Liver (tissue), 3 donors: ENCODE measurements around the gene MDH1B.

ENCODE experiments used
- HNF4G ChIP-seq: IDR thresholded peaks from 2 replicates; pipeline ENCODE4 v1.6.1; 2016; ENCODE audit warnings: antibody characterized with exemption
- RAD21 ChIP-seq, 2 donors: IDR thresholded peaks; 2 replicates each; pipeline ENCODE4 v1.6.1; 2016; ENCODE audit warnings: antibody characterized with exemption in 2 of 2, mild to moderate bottlenecking in 2 of 2
- RXRA ChIP-seq, 2 donors: IDR thresholded peaks; 2 replicates each; pipeline ENCODE4 v1.6.1; 2017 to 2018; ENCODE audit warnings: antibody characterized with exemption in 2 of 2, mild to moderate bottlenecking in 1 of 2
- SP1 ChIP-seq: IDR thresholded peaks from 2 replicates; pipeline ENCODE4 v1.6.1; 2018; ENCODE audit warnings: antibody characterized with exemption, mild to moderate bottlenecking
- YY1 ChIP-seq: IDR thresholded peaks from 2 replicates; pipeline ENCODE4 v1.6.1; 2016; ENCODE audit warnings: antibody characterized with exemption, mild to moderate bottlenecking
- TF ChIP-seq, protein P1 (sequence below): fragments of 150-350 bp; IDR thresholded peaks from 2 replicates; pipeline ENCODE4 v1.5.1; 2017; ENCODE audit warnings: improper control_type of control experiment, low read depth, low read length; ENCODE audit not compliant: missing input control
- donor health status: healthy.
- donor health status: healthy.

DNA sequence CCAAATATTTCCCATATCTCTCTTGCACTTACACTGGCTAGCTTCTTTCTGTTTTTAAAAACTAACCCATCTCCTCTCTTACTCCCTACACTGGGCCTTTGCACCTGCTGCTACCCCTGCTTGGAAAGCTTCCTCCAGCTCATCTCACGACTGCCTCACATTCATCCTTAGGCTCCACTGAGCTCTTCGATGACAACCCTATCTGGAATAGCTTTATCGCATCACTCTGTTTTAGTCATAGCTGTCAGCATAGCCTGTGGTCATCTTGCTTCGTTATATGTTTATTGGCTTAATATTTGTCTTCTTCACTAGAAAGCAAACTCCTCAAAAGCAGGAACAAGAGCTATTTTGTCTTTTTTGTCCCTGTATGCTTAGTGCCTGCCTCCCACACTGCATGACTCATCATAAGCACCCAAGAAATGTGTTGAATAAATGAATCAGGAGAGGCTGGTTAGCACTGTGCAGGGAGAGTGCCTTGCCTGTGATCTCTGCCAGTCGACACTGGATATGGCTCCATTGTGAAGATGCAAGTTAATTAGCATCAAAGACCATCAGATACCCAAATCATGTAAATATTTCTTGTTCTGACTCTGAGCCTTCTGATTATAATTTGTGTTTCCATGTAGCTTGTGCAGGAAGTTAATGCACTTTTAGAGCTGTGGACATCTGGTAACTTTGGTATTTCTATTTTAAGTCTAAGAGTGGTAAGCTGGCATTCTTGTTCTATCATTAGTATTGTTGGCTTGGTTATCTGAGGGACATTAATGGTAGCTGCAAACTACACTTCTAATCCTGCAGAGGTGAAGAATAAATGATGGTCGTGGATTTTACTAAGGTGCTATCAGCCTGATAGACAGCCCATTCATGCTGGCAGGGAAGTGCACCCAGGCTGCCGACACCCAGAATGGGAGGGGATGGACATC lies 36.6 kb downstream of the MDH1B start:
- TF ChIP-seq, protein P1, sequence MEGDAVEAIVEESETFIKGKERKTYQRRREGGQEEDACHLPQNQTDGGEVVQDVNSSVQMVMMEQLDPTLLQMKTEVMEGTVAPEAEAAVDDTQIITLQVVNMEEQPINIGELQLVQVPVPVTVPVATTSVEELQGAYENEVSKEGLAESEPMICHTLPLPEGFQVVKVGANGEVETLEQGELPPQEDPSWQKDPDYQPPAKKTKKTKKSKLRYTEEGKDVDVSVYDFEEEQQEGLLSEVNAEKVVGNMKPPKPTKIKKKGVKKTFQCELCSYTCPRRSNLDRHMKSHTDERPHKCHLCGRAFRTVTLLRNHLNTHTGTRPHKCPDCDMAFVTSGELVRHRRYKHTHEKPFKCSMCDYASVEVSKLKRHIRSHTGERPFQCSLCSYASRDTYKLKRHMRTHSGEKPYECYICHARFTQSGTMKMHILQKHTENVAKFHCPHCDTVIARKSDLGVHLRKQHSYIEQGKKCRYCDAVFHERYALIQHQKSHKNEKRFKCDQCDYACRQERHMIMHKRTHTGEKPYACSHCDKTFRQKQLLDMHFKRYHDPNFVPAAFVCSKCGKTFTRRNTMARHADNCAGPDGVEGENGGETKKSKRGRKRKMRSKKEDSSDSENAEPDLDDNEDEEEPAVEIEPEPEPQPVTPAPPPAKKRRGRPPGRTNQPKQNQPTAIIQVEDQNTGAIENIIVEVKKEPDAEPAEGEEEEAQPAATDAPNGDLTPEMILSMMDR = no peak
- TF ChIP-seq SP1 (no peak), RAD21 (IDR thresholded peaks at IDR 0.05) (no peak), RXRA (IDR thresholded peaks at IDR 0.05) (no peak), YY1 (no peak), HNF4G (no peak)
